Right ventricle myocardium superior (tissue), 1 donor: ENCODE data around the gene SARNP. TPM values are rescaled to one million over a fixed set of nuclear protein-coding genes. Genes with fewer than 3 reads are reported as not detected.

ENCODE experiments used
- ATAC-seq: fragments of 200-7000 bp; cut with Tn5 transposase; one replicate; pipeline ENCODE4 v1.9.1; 2020; ENCODE audit warnings: mild to moderate bottlenecking; ENCODE audit not compliant: poor library complexity
- DNase-seq: peaks from one replicate; pipeline ENCODE4 v3.0.0-alpha.2; 2020
- intact Hi-C: fragments of 100-400 bp; cut with DNase I; formaldehyde crosslinking; loops from one replicate; pipeline ENCODE4 v1.11.2; 2022
- total RNA-seq: library from RNA; stranded (reverse); fragmentation: NEBNext Ultra II Directional; extraction: Animal tissue kit (Norgen Biotek cat#: 25700); gene quantifications from one replicate; pipeline ENCODE4 v1.2.1, GENCODE V29; 2021
- donor health status: DM: no; HTN: yes; CAD: no; lungs with severe emphysema.

SARNP gene
- total RNA-seq, 1 donor from 2014 or later, result 48.0 TPM

DNA sequence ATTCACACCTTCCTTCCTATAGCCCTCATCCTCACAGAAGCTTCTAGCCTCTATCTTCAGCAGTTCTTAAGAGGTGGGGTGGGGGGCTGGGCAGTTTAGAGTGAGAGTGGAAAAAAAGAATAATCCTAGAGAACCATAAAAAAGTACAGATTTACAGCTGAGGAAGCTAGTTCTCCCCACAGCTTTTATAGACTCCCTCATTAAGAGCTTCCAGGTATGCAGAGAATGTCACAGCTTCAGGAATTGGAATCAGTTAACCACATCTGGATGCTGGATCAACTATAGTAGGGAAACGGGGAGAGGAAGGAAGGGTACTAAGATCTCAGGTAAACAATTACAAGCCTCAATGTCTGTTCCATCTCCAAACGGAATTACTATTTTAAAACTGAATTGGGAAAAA lies 62.3 kb downstream of the SARNP start:
- intact Hi-C loops, result no loop called here
- ATAC-seq (no peak), DNase-seq (no peak)

DNA sequence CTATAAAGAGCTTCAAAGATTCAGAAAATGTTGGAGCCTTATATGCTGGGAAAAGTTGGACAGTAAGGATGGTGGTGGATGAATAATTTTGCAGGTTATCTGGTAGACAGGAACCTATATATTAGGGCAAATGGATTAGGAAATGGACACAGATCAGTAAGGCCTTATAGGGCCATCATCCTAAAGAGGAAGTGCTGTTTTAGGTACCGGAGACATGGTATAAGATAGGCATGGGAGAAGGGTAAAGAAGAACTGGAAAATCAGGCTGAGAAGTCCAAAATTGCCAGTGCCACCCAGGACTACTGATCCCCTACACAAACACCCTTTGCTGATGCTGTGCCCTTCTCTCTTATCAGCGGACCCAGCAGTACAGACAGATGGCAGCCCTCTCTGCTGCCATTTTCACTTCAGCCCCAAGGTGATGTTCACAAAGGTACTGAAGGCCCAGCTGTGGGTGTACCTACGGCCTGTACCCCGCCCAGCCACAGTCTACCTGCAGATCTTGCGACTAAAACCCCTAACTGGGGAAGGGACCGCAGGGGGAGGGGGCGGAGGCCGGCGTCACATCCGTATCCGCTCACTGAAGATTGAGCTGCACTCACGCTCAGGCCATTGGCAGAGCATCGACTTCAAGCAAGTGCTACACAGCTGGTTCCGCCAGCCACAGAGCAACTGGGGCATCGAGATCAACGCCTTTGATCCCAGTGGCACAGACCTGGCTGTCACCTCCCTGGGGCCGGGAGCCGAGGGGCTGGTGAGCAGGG lies 69.1 kb downstream of the SARNP start:
- intact Hi-C loops, result loop anchor here (10.0 kb wide), 1 partner anchor 46 kb away; no protein-coding TSS in a partner anchor
- ATAC-seq (no peak), DNase-seq (no peak)

DNA sequence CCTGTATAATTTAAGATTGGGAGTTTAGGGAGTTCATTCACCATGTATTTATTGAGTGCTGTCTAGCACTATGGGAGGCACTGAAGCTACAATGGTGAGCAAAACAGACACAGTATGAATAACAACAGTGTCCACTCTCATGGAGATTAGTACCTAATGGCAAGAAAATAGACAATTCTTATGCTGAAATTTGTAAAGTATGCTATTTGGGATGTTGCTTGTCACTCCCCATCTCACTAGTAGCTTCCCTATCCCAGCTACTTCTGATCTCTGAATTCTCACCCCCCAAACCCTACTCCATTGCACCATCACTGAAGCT lies 70.7 kb downstream of the SARNP start:
- intact Hi-C loops, result loop anchor here (10.0 kb wide), 1 partner anchor 48 kb away; no protein-coding TSS in a partner anchor
- ATAC-seq (no peak), DNase-seq (no peak)

DNA sequence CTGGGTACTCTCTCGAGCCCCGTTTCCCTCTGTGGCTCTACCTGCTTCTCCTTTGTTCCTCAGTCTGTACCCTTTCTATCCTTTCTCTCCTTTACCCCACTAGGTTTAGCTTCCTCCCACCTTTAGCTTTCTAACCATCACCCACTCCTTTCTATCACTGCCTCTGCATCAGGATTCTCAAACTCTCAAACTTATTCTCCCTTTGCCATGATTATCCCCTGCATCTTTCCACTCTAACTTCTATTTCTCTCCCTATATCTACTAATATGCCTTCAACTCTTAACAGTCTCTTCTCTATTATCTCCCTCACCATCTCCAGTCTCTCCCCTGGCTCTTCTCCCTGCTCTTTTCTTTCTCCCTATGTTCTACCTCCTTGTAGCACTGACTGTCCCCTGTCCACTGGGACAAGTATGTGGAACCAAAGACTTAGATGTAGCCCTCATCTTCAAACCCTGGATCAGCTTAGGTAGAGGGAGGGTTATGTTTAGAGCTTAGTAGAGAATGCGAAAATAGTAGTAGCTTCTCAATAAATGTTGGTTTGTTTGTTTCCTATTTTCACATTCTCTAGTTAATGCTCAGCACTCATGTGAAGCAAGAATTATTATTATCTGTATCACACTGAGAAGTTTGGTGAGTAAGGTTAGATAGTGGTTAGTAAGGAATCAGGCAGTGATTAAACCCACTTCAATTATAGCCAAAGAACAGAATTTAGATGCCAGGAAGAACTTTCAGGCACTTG lies 71.2 kb downstream of the SARNP start:
- DNase-seq (no peak), ATAC-seq (no peak)
- intact Hi-C loops, result loop anchor here (10.0 kb wide), 1 partner anchor 48 kb away; no protein-coding TSS in a partner anchor

DNA sequence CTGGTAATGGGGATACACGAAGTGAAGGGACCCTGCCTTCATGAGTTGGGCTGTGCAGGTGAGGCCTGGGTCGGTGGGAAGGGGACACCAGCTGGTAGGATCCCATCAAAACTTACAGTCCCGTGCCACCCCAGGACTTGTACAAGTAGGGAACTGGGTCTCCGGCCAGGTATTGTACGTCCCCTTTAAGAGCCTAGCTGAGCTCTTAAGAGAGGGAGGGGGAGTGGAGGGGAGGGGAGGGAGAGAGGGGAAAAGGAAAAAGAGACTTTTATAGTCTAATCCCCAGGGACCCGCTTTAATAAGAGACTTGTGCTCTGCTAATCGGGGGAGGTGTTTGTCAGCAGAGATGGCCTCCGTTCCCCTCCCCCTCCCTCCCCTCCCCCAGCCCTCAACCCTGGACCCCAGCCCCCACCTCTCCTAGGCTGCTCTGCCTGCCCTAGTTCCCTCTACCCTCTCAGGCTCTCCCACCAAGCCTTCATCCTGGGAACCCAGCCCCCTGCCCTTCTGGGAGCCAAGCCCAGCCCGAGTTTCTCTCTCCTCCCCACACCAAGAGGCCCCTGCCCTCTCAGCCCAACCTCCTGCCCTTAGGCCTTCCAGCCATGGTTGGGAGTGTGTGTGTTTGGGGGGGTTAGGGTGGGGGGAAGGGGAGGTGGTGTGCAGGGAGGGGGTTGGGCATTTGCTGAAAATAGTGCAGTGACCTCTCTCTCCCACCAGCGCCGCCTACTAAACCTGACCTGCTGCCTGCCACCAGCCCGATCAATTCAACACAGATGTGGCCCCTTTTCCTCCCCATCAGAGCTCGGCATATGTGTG lies 72.0 kb downstream of the SARNP start:
- DNase-seq (no peak), ATAC-seq (peak; percentile 33)
- intact Hi-C loops, result loop anchor here (10.0 kb wide), 1 partner anchor 49 kb away; no protein-coding TSS in a partner anchor

DNA sequence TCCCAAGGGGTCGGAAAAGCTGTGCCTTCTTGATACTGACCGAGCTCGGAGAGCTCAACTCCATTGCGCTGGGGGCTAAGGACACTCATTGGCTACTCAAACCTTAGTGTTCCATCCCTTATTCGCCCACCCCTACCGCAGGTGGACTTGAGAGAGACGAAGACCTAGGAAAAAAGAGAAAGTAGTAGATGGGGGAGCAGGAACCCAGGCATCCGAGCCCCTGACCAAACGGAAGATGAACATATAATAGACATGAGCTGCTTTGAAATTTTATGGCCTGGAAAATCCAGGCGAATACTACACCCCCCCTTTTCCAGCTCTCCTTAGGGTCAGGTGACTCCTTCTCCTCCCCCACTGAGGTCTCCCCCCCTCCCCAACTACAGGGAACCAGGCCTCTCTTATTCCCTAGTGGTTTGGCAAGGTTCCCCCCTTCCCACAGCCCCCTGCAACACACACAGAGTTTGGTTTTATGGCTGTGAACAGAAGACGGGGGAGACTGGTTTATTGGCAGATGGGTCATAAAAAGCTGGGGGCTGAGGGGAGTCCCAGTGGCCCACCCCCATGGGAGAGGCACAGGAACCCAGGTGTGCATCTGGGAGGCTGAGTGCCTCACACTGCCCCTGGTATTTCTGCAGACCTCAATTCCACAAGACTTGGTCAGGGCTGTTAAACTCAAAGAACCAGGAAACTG lies 73.0 kb downstream of the SARNP start:
- intact Hi-C loops, result loop anchor here (5.0 to 10.0 kb wide), 2 partner anchors 50 to 193 kb away; no protein-coding TSS in a partner anchor
- no peak for DNase-seq
- ATAC-seq, result no peak

DNA sequence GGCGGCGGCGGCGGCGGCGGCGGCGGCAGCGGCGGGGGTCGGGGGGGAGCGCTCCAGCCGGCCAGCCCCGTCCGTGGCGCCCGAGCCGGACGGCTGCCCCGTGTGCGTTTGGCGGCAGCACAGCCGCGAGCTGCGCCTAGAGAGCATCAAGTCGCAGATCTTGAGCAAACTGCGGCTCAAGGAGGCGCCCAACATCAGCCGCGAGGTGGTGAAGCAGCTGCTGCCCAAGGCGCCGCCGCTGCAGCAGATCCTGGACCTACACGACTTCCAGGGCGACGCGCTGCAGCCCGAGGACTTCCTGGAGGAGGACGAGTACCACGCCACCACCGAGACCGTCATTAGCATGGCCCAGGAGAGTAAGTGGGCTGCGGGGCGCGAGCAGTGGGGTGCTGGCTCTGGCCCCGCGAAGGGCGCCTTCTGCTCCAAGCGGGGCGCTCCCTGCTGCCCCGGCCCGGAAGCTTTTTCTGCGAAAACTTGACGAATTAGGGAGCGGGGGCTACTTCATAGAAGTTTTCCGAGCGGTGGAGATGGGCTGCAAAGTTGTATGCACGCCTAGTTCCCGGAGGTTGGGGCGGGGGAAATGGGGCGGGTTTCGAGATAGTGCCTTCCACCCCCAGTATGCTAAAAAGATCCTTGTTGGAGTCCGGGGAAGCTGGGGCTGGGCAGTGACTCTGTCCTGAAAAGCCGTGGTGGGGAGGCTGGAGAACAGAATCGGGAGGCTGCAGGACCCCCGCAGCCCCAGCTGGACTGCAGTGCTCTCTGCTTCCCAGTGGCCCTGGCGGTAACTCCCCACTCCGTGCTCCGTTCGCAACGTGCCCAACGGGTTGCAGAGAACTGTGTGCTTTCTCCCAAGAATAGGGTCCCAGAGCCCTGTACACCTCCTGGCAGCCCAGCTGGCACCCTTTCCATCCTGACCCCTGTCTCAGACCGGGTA lies 73.9 kb downstream of the SARNP start:
- intact Hi-C loops, result loop anchor here (5.0 to 10.0 kb wide), 2 partner anchors 51 to 194 kb away; no protein-coding TSS in a partner anchor
- ATAC-seq, result peak; percentile 32

DNA sequence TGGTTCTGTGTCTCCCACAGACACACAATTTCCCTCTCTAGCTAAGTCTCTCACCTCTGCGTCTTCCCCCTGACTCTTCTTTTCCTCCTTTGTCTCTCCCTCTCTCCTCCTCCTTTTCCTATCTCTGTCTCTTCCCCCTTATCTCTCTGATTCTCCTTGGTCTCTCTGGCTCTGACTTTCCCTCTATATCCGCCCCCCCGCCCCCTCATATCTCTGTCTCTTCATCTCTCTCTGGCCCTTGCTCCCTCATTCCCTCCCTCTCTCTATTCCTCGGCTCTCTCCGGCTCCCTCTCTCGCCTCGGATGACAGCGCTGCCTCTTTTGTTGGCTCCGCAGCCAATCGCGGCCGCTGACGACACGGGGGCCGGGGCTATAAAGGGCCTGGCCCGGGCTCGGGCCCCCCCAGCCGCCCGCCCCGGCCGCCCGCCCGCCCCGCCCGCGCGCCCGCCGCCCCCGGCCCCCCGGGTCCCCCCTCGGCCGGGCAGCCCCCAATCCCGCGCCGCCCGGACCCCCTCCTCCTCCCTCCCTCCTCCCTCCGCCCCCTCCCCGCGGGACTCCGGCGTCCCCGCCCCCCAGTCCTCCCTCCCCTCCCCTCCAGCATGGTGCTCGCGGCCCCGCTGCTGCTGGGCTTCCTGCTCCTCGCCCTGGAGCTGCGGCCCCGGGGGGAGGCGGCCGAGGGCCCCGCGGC lies 74.7 kb downstream of the SARNP start, which contains the start of gene GDF11:
Gene GDF11 (plus strand): TSS at position 404 of the 687 bp plus-strand sequence. CDS start 195 bp downstream, at position 599.
- intact Hi-C loops, result loop anchor here (5.0 to 10.0 kb wide), 2 partner anchors 52 to 194 kb away; no protein-coding TSS in a partner anchor
- peak; percentile 68 for ATAC-seq
- DNase-seq, result peak; percentile 88

More for the DNA sequence above, 73.9 kb downstream of the SARNP start:
- peak; percentile 77 for DNase-seq

DNA sequence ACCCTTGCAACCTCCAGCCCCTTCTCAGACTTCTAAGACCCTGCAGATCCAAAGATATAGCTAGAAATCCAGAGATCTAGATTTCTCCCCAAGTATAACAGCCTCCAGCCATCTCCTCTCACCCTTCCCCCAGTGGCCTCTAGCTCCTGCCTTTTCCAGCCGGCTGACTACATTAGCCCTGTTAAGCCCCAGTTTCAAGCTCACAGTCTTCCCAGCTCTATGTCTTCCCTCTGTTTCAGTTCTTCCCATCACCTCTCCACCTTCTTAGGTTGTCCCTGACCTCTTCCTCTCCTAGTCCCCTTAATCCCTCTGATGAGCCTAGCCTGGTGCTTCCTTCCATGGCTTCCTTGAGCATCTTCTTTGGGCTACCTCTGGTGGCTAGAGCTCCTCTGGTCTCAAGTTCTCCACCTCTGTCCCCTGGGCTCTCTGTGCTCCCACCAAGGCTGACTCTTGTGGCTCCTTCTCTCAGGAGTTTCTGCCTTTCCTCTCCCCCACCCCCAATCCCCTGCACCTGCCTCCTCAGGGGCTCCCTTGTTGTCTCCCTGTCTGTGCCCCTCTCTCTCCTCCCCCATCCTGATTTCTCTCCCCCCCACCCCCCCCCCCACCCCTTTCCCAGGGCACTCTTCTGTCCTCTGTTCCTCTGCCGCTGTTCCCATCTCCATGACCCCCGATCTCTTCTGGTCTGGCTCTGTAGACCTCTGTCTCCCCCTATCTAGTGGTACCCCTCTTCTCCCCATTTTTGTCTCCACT lies 75.4 kb downstream of the SARNP start:
- DNase-seq (no peak), ATAC-seq (no peak)
- intact Hi-C loops, result loop anchor here (5.0 to 10.0 kb wide), 2 partner anchors 53 to 195 kb away; no protein-coding TSS in a partner anchor

DNA sequence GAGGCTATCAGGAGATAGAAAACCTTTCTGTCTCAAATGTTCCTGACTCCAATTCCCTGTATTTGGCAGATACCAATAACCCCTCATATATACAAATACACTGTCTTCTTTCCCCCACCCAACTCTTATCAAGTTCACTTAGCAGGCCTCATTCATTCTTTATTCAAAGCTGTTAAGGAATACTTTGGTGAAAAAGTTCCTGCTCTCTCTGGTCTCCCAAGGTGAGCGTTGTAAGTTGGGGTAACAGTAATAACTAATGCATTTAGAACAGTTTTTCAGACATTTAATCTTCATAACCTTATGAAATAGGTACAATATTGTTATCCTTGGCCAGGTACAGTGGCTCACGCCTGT lies 78.5 kb downstream of the SARNP start:
- ATAC-seq, result no peak
- no peak for DNase-seq
- intact Hi-C loops, result no loop called here

DNA sequence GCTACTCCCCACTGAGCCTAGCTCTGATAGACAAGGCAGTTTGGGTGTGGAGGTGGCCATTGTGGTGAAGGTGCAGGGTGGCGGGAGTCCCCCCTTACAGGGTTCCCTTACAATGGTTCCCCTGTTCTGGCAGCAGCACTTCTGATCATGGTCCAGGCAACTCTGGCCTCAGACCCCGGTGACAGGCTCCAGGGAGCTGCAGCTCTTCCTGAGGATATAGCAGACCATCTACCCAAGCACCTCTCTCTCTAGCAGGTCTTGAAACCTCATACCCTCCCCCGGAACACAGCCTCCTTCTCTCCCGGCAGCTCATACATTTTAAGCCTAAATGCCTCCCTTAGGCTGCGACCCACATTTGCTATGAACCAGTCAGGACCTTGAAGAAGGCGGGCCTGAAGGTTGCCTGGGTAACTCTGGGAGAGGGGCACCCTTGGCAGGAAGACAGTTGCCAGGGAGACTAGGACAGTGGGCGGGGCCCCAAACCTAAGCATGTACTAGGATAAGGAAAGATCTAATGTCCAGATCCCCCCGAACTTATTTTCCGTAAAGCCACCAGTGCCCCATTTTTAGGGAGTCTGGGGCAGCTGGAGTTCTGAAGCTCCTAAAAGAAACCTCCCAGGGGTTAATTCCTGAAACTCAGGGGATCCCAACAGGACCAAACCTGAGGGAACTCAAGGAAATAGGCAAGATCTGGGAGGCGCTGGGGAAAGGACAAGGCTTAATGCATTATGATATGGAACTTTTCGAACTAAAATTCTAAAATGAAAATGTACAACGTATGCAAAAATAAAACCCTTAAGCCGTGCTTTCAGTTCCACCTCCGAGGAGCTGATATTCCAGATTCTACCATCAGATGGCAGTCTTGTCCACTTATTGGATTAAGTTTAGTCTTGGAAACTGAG lies 79.2 kb downstream of the SARNP start:
- intact Hi-C loops, result no loop called here
- peak; percentile 68 for ATAC-seq
- peak; percentile 89 for DNase-seq

DNA sequence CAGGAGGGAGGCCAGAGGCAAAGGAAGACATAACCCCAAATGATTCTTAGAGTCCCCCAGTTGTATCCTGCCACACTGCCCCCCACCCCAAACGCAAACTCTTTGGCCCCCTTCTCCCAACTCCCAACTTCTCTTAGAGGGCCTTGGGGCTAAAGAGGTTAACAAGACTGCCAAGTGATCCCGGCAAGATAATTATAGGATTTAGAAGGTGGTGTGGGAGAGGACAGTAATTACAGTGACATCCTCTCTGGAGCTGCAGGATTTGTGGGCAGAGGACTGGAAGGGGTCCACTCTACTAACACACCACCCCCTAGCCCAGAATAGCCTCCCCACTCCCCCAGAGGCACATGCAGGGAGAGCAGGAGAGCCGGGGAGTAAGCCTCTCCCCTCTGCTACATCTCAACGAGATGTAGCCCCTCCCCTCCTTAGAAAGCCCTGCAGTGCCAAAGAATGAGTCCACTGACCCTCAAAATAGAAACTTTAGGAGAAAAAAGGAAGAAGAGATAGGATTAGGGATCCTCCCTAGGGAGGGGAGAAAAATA lies 79.9 kb downstream of the SARNP start:
- ATAC-seq (peak; percentile 11), DNase-seq (no peak)
- intact Hi-C loops, result no loop called here

DNA sequence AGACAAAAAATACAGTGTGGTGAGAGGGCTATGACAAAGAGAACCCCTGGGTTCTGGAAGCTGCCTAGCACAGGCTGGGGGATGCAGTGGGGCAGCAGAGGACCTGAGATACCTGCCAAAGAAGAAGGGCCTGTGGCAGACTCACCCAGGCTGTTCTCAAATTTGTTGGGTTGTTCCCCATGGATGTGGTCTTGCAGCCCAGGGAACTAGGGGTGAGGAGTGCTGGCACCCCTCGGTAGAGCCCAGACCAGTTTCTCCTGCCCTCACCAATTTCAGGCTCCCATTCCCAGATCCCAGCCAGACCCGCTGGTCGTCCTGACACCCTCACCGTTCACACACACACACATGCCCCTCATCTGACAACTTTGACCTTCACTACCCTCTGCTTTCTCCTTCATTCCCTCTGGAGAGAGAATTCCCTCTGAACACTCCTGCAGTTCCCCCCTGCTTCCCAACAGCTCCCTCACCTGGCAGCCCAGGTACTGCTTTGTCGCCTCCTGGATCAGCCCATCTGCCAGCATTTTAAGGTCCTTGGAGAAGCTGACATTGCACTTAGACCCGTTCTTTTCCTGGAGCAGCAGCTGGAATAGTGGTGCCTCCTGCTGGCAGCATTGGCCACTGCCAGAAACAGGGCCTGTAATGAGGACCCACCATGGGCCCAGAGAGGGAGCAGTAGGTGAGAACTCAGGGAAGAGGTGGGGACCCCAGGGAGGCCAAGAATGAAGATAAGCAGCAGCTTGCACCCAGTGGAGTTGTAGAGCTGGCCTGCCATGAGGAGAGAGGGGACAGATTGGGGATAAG lies 80.5 kb downstream of the SARNP start:
- ATAC-seq (peak; percentile 74), DNase-seq (peak; percentile 82)
- intact Hi-C loops, result no loop called here

DNA sequence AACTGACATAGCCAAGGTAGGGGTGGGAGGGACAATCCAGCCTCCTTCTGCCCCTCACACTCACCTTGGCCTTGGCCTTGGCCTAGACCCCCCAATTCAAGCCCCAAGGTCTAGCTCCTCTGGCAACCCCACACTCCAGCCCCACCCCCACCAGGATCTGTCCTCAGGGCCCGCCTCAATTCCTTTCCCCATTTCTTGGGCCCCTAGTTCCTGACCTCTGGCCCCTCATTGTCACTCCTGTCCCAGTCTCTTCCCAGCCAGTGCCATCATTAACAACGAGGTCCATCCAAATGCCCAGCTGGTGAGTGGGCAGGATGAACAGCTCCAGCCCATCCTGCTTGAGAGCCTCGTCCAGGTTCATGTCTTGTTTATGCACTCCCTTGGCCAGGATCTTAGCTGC lies 81.4 kb downstream of the SARNP start:
- intact Hi-C loops, result no loop called here
- DNase-seq, result no peak
- no peak for ATAC-seq
